Measurements from ENCODE around the gene ELMOD2.

DNA sequence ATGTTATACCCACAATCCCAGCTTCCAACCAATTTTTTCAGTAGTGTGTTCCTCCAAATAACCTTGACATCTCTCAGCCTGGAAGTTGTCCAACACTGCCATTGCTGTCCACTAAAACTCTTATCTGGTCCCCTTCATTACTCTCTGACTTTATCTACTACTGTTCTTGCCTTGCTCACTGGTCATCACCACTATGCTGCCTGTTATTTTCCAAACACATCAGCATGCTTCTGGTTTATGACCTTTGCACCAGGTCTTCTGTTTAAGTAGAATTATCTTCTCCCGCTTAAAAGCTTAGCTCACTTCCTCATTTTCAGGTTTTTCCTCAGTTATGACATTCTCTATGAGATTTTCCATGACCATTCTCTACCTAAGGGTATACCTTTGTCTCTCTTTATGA, 5.5 kb downstream of the ELMOD2 start:
- no peak for TF ChIP-seq ZNF121 (CRISPR knock-in tag; IDR thresholded peaks at IDR 0.05)
- TF ChIP-seq MEF2D (CRISPR knock-in tag; IDR thresholded peaks at IDR 0.05) = no peak
- TF ChIP-seq, protein P1, sequence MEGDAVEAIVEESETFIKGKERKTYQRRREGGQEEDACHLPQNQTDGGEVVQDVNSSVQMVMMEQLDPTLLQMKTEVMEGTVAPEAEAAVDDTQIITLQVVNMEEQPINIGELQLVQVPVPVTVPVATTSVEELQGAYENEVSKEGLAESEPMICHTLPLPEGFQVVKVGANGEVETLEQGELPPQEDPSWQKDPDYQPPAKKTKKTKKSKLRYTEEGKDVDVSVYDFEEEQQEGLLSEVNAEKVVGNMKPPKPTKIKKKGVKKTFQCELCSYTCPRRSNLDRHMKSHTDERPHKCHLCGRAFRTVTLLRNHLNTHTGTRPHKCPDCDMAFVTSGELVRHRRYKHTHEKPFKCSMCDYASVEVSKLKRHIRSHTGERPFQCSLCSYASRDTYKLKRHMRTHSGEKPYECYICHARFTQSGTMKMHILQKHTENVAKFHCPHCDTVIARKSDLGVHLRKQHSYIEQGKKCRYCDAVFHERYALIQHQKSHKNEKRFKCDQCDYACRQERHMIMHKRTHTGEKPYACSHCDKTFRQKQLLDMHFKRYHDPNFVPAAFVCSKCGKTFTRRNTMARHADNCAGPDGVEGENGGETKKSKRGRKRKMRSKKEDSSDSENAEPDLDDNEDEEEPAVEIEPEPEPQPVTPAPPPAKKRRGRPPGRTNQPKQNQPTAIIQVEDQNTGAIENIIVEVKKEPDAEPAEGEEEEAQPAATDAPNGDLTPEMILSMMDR (CRISPR knock-in tag; IDR thresholded peaks at IDR 0.05) = no peak
- no peak for TF ChIP-seq POLR2AphosphoS5 (IDR thresholded peaks at IDR 0.05; ENCODE audit: low read depth, low read length)
- TF ChIP-seq ZNF660 (CRISPR knock-in tag; IDR thresholded peaks at IDR 0.05; ENCODE audit: borderline replicate concordance, low read depth) = no peak
- TF ChIP-seq, protein P2, sequence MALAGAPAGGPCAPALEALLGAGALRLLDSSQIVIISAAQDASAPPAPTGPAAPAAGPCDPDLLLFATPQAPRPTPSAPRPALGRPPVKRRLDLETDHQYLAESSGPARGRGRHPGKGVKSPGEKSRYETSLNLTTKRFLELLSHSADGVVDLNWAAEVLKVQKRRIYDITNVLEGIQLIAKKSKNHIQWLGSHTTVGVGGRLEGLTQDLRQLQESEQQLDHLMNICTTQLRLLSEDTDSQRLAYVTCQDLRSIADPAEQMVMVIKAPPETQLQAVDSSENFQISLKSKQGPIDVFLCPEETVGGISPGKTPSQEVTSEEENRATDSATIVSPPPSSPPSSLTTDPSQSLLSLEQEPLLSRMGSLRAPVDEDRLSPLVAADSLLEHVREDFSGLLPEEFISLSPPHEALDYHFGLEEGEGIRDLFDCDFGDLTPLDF (CRISPR knock-in tag; IDR thresholded peaks at IDR 0.05) = peak; percentile 58; the same call in 1 of the 2 replicates
